GM19193 (cell line): ENCODE measurements around the gene PAQR4.

Experiments used
- POLR2A ChIP-seq: IDR thresholded peaks from 4 replicates; pipeline ENCODE4 v1.6.1; 2011; ENCODE audit not compliant: insufficient read depth, insufficient read length; ENCODE audit errors: extremely low read depth

PAQR4 gene

GRCh38 chr16:3017344-3017743, 48.2 kb downstream of the PAQR4 start:
- TF ChIP-seq POLR2A: no peak

GRCh38 chr16:3017794-3018506, 48.8 kb downstream of the PAQR4 start, which contains the start of gene CLDN6:
TSS of gene CLDN6 (minus strand) at chr16:3018183. CDS start at chr16:3016021, 2,162 bp downstream.
- TF ChIP-seq POLR2A: no peak

- TF ChIP-seq POLR2A: no peak
These were observed 50.6 kb downstream of the PAQR4 start for GRCh38 chr16:3019594-3020246.

- peak; percentile 70 for TF ChIP-seq POLR2A
These were observed 51.1 kb downstream of the PAQR4 start, which contains the start of gene TNFRSF12A for GRCh38 chr16:3020247-3020603. TSS of gene TNFRSF12A (plus strand) at chr16:3020368. CDS start at chr16:3020398, 30 bp downstream.

- TF ChIP-seq POLR2A: no peak
These were observed 51.7 kb downstream of the PAQR4 start for GRCh38 chr16:3020604-3021448.

GRCh38 chr16:3021449-3022207, 52.5 kb downstream of the PAQR4 start:
- TF ChIP-seq POLR2A: no peak

GRCh38 chr16:3022208-3022683, 53.1 kb downstream of the PAQR4 start:
- no peak for TF ChIP-seq POLR2A

GRCh38 chr16:3022684-3023414, 53.7 kb downstream of the PAQR4 start:
- TF ChIP-seq POLR2A: no peak
